ENCODE results near the gene PLLP. TPM values are rescaled to one million over a fixed set of nuclear protein-coding genes. Genes with fewer than 3 reads are reported as not detected.

Gene PLLP
- total RNA-seq, 3 donors from 2014 or later: 2.8 to 8.6 (median 4.3) TPM

GRCh38 chr16:57306676-57307341, 22.3 kb upstream of the PLLP start:
- Histone ChIP-seq H3K9me3 (no peaks in the 10 kb centered on the region), H3K4me1 (ENCODE audit: low read depth) (peaks cover 9% of the 10 kb centered on the region), H3K4me3 (no peak overlapping the region), H3K36me3 (ENCODE audit: low read depth) (no peaks in the 10 kb centered on the region)
- DNase-seq: no peak
- intact Hi-C loops (cut with DNase I, micrococcal nuclease): loop anchor here in 1 of 2 donors (10.0 kb wide), 1 partner anchor 218 kb away; no protein-coding TSS in a partner anchor
- no peak for ATAC-seq
- TF ChIP-seq CTCF (IDR thresholded peaks at IDR 0.05): no peak

DNA sequence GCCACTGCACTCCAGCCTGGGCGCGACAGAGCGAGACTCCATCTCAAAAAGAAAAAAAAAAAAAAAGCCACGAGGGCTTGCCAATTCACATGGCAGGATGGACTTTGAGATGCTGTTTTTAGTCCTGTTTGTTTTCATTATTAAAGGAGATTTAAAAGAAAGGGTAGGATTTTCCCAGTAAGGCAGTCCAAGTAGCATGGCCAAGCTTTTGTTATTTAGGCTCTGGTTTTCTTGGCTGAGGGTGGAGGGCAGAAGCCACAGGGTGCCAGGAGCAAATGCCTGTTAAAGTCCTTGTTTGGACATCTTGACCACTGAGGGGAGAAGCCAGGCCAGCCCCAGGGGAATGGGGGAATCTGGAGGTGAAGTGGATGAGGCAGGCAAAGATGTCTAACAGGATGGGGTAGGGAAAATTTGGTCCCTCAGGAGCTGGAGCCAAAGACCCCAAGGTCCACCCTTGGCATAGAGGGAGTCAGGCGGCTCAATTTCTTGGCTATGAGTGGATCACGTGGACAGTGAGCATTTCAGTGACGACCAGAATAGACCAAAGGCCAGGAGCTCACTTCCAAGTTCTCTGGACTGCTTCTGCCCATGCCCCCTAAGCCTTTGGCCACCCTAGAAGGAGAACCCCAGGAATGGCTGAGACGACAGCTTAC, 20.8 kb upstream of the PLLP start:
- DNase-seq: no peak
- peaks cover 16% of the 10 kb centered on the region for H3K4me1 ChIP-seq (ENCODE audit: low read depth)
- no peak for TF ChIP-seq CTCF (IDR thresholded peaks at IDR 0.05)
- no peaks in the 10 kb centered on the region for H3K9me3 ChIP-seq
- no peak overlapping the region for H3K4me3 ChIP-seq
- peaks cover 3% of the 10 kb centered on the region for H3K36me3 ChIP-seq (ENCODE audit: low read depth)
- intact Hi-C loops (cut with DNase I, micrococcal nuclease): loop anchor here in 1 of 2 donors (10.0 kb wide), 1 partner anchor 220 kb away; no protein-coding TSS in a partner anchor
- ATAC-seq: no peak

- Histone ChIP-seq H3K36me3 (ENCODE audit: low read depth) (peaks cover 4% of the 10 kb centered on the region), H3K4me3 (no peak overlapping the region), H3K9me3 (no peaks in the 10 kb centered on the region), H3K4me1 (ENCODE audit: low read depth) (peaks cover 16% of the 10 kb centered on the region)
- DNase-seq: peak; percentile 64 to 72 (median 68)
- no peak for TF ChIP-seq CTCF (IDR thresholded peaks at IDR 0.05)
- ATAC-seq: peak; percentile 52
- intact Hi-C loops (cut with DNase I, micrococcal nuclease): loop anchor here (5.0 to 10.0 kb wide), 2 partner anchors 113 to 220 kb away; no protein-coding TSS in a partner anchor
Observed at GRCh38 chr16:57304169-57305061, 19.9 kb upstream of the PLLP start.

- no peaks in the 10 kb centered on the region for H3K9me3 ChIP-seq
- no peak for TF ChIP-seq CTCF (IDR thresholded peaks at IDR 0.05)
- H3K4me3 ChIP-seq: no peak overlapping the region
- ATAC-seq (no peak), DNase-seq (no peak)
- intact Hi-C loops (cut with DNase I, micrococcal nuclease): loop anchor here (5.0 to 10.0 kb wide), 2 partner anchors 113 to 221 kb away; no protein-coding TSS in a partner anchor
- H3K4me1 ChIP-seq (ENCODE audit: low read depth): peaks cover 16% of the 10 kb centered on the region
- H3K36me3 ChIP-seq (ENCODE audit: low read depth): peaks cover 4% of the 10 kb centered on the region
Observed at GRCh38 chr16:57303910-57304168, 19.4 kb upstream of the PLLP start.

- no peak for TF ChIP-seq CTCF (IDR thresholded peaks at IDR 0.05)
- peaks cover 4% of the 10 kb centered on the region for H3K36me3 ChIP-seq (ENCODE audit: low read depth)
- no peak for ATAC-seq
- intact Hi-C loops (cut with DNase I, micrococcal nuclease): loop anchor here (5.0 to 10.0 kb wide), 2 partner anchors 114 to 222 kb away; no protein-coding TSS in a partner anchor
- H3K9me3 ChIP-seq: no peaks in the 10 kb centered on the region
- no peak overlapping the region for H3K4me3 ChIP-seq
- no peak for DNase-seq
- peaks cover 16% of the 10 kb centered on the region for H3K4me1 ChIP-seq (ENCODE audit: low read depth)
Observed at GRCh38 chr16:57303021-57303909, 18.8 kb upstream of the PLLP start.
